ENCODE data around the gene NAA38.

The NAA38 gene

DNA sequence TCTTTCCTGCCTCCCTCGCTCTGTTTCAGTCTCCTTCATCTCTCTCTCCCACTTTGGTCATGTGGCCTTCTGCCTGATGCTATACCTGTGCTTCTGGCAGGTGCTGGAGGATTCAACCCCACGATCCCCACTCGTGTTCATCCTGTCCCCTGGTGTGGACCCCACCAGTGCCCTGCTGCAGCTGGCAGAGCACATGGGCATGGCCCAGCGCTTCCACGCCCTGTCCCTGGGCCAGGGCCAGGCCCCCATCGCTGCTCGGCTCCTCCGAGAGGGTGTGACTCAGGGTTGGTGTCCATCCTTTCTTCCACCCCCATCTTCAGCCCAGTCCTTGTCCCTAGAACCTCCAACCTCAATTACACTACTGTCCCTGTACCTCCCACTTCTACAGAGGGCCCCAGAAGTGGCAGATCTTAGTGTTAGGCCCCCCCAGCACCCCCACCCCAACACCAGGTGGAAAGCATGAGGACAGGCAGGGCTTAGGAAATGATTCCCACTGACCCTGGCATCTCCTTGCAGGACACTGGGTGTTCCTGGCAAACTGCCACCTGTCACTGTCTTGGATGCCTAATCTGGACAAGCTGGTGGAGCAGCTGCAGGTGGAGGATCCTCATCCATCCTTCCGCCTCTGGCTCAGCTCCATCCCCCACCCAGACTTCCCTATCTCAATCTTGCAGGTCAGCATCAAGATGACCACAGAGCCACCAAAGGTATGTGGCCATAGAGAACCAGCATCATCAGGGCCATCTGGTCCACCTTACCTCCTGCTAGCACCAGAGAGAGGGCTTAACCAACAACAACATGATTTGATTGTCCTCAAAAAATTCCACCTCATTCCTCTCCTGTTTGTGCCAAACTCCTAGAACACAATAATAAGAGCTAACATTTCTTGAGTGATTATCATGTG, 33.1 kb downstream of the NAA38 start:
- Histone ChIP-seq H3K23ac (ENCODE audit: low read length) (no peak overlapping the region), H3K14ac (ENCODE audit: low read length) (no peak overlapping the region), H3K4me2 (ENCODE audit: low read length) (no peak overlapping the region), H3K18ac (ENCODE audit: low read length) (no peak overlapping the region), H2AK5ac (ENCODE audit: low read length) (peak overlapping the region; percentile 19), H4K12ac (ENCODE audit: low read depth, low read length) (no peak overlapping the region), H2BK12ac (ENCODE audit: low read length) (no peak overlapping the region), H3K27ac (ENCODE audit: low read depth, low read length) (no peak overlapping the region), H4K8ac (ENCODE audit: low read depth, low read length) (no peak overlapping the region), H3K27me3 (ENCODE audit: insufficient read depth, low read length) (no peaks in the 10 kb centered on the region), H2BK120ac (ENCODE audit: insufficient read depth, low read length, poor library complexity) (peak overlapping the region; percentile 8), H2BK5ac (ENCODE audit: low read depth, low read length, poor library complexity) (no peak overlapping the region), H3K4ac (ENCODE audit: low read depth, low read length) (no peak overlapping the region), H4K91ac (ENCODE audit: low read depth, low read length) (no peak overlapping the region), H3K79me2 (ENCODE audit: control insufficient read depth, insufficient read depth, low read length, poor library complexity) (no peaks in the 10 kb centered on the region), H3K4me3 (ENCODE audit: low read depth, low read length) (no peak overlapping the region), H2AFZ (ENCODE audit: insufficient read depth, low read length, poor library complexity) (no peak overlapping the region), H3K79me1 (ENCODE audit: low read length) (no peaks in the 10 kb centered on the region), H3K4me1 (ENCODE audit: control insufficient read depth in 1 of 2, insufficient read depth in 2 of 2, low read length in 2 of 2) (peaks cover 3 to 9% of the 10 kb centered on the region in 2 experiments), H3K36me3 (ENCODE audit: control insufficient read depth in 1 of 2, insufficient read depth in 2 of 2, low read length in 2 of 2) (no peaks in the 10 kb centered on the region), H3K9me3 (ENCODE audit: insufficient read depth, low read depth, low read length) (no peaks in the 10 kb centered on the region), H3K9ac (ENCODE audit: low read length) (no peak overlapping the region)
- no peak for DNase-seq
- WGBS (ENCODE audit: extremely low coverage, insufficient coverage, insufficient read length) = no CpG with 5 or more reads among the region's 9 CpGs

DNA sequence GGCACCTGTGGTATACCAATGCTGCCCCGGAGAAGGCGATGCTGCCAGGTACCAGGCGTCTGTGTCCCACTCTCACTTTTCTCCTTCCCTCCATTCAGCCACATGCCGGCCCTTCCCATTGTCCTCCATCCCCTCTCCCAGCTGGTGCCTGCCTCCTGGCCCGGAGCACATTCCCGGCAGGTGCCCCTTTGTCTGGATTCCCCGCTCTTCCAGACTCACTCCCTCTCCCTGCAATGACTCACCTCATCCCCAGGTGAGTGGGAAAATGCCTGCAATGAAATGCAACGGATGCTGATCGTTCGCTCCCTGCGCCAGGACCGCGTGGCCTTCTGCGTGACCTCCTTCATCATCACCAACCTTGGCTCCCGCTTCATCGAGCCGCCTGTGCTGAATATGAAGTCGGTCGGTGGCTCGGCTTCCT, 33.8 kb downstream of the NAA38 start:
- H3K4me2 ChIP-seq (ENCODE audit: low read length) = no peak overlapping the region
- H4K91ac ChIP-seq (ENCODE audit: low read depth, low read length) = no peak overlapping the region
- H2AFZ ChIP-seq (ENCODE audit: insufficient read depth, low read length, poor library complexity) = no peak overlapping the region
- peaks cover 4% of the 10 kb centered on the region for H3K9me3 ChIP-seq (ENCODE audit: insufficient read depth, low read depth, low read length)
- H3K4ac ChIP-seq (ENCODE audit: low read depth, low read length) = no peak overlapping the region
- no peaks in the 10 kb centered on the region for H3K79me1 ChIP-seq (ENCODE audit: low read length)
- no peak overlapping the region for H3K27ac ChIP-seq (ENCODE audit: low read depth, low read length)
- H3K36me3 ChIP-seq (ENCODE audit: control insufficient read depth in 1 of 2, insufficient read depth in 2 of 2, low read length in 2 of 2) = no peaks in the 10 kb centered on the region
- H2BK5ac ChIP-seq (ENCODE audit: low read depth, low read length, poor library complexity) = no peak overlapping the region
- DNase-seq = no peak
- no peak overlapping the region for H2AK5ac ChIP-seq (ENCODE audit: low read length)
- no peak overlapping the region for H3K23ac ChIP-seq (ENCODE audit: low read length)
- H4K12ac ChIP-seq (ENCODE audit: low read depth, low read length) = no peak overlapping the region
- H3K4me3 ChIP-seq (ENCODE audit: low read depth, low read length) = no peak overlapping the region
- no peak overlapping the region for H3K18ac ChIP-seq (ENCODE audit: low read length)
- H3K14ac ChIP-seq (ENCODE audit: low read length) = no peak overlapping the region
- peaks cover 3 to 9% of the 10 kb centered on the region in 2 experiments for H3K4me1 ChIP-seq (ENCODE audit: control insufficient read depth in 1 of 2, insufficient read depth in 2 of 2, low read length in 2 of 2)
- no peak overlapping the region for H4K8ac ChIP-seq (ENCODE audit: low read depth, low read length)
- H2BK120ac ChIP-seq (ENCODE audit: insufficient read depth, low read length, poor library complexity) = peak overlapping the region; percentile 8
- no CpG with 5 or more reads among the region's 20 CpGs for WGBS (ENCODE audit: extremely low coverage, insufficient coverage, insufficient read length)
- no peak overlapping the region for H2BK12ac ChIP-seq (ENCODE audit: low read length)
- no peak overlapping the region for H3K9ac ChIP-seq (ENCODE audit: low read length)
- H3K79me2 ChIP-seq (ENCODE audit: control insufficient read depth, insufficient read depth, low read length, poor library complexity) = no peaks in the 10 kb centered on the region
- H3K27me3 ChIP-seq (ENCODE audit: insufficient read depth, low read length) = no peaks in the 10 kb centered on the region

DNA sequence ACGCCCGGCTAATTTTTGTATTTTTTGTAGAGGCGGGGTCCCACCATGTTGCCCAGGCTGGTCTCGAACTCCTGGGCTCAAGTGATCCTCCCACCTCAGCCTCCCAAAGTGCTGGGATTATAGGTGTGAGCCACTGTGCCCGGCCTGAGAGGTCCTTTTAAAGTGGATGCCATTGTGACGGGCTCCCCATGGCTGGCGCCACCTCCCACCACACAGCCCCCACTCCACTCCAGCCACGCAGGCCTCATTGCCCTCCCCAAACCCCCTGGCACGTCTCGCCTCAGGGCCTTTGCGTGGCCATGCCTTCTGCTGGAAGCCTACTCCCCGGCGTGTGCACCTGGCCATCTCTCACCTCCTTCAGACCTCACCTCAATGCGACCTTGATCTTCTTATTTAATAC, 35.2 kb downstream of the NAA38 start:
- Histone ChIP-seq H3K4ac (ENCODE audit: low read depth, low read length) (no peak overlapping the region), H3K36me3 (ENCODE audit: control insufficient read depth in 1 of 2, insufficient read depth in 2 of 2, low read length in 2 of 2) (no peaks in the 10 kb centered on the region), H3K27ac (ENCODE audit: low read depth, low read length) (no peak overlapping the region), H3K14ac (ENCODE audit: low read length) (no peak overlapping the region), H3K79me2 (ENCODE audit: control insufficient read depth, insufficient read depth, low read length, poor library complexity) (no peaks in the 10 kb centered on the region), H3K79me1 (ENCODE audit: low read length) (no peaks in the 10 kb centered on the region), H4K91ac (ENCODE audit: low read depth, low read length) (no peak overlapping the region), H2AFZ (ENCODE audit: insufficient read depth, low read length, poor library complexity) (no peak overlapping the region), H3K4me1 (ENCODE audit: control insufficient read depth in 1 of 2, insufficient read depth in 2 of 2, low read length in 2 of 2) (peaks cover 3 to 9% of the 10 kb centered on the region in 2 experiments), H2BK5ac (ENCODE audit: low read depth, low read length, poor library complexity) (no peak overlapping the region), H3K9me3 (ENCODE audit: insufficient read depth, low read depth, low read length) (peaks cover 4% of the 10 kb centered on the region), H3K4me3 (ENCODE audit: low read depth, low read length) (no peak overlapping the region), H3K4me2 (ENCODE audit: low read length) (no peak overlapping the region), H4K8ac (ENCODE audit: low read depth, low read length) (no peak overlapping the region), H3K23ac (ENCODE audit: low read length) (no peak overlapping the region), H2BK12ac (ENCODE audit: low read length) (no peak overlapping the region), H2AK5ac (ENCODE audit: low read length) (no peak overlapping the region), H4K12ac (ENCODE audit: low read depth, low read length) (no peak overlapping the region), H3K18ac (ENCODE audit: low read length) (no peak overlapping the region), H3K27me3 (ENCODE audit: insufficient read depth, low read length) (no peaks in the 10 kb centered on the region), H3K9ac (ENCODE audit: low read length) (no peak overlapping the region), H2BK120ac (ENCODE audit: insufficient read depth, low read length, poor library complexity) (no peak overlapping the region)
- 100% methylated on average over 1 of the region's 14 CpGs for whole genome bisulfite sequencing (ENCODE audit: extremely low coverage, insufficient coverage, insufficient read length)
- no peak for DNase-seq

DNA sequence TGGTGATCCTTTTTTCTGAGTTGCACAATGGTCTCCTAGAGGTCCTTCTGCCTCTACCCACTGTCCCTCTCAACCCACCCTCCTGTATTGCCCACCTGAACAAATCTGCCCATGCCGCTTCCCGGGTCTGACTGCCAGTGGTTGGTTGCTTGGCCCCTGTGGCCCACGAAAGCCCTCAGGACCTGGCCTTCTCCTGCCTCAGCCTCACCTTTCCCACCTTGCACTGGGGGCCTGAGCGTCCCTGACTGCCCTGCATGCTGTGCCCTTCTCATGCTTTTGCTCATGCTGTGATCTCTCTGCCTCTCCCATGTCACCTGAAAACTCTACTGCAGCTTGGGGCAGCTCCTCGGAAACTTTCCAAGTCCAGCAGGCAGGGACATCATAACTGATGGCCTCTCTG, 37.1 kb downstream of the NAA38 start:
- H3K4me3 ChIP-seq (ENCODE audit: low read depth, low read length) = no peak overlapping the region
- H2BK120ac ChIP-seq (ENCODE audit: insufficient read depth, low read length, poor library complexity) = no peak overlapping the region
- no peaks in the 10 kb centered on the region for H3K79me1 ChIP-seq (ENCODE audit: low read length)
- no peaks in the 10 kb centered on the region for H3K27me3 ChIP-seq (ENCODE audit: insufficient read depth, low read length)
- no peak overlapping the region for H3K27ac ChIP-seq (ENCODE audit: low read depth, low read length)
- no peak overlapping the region for H4K91ac ChIP-seq (ENCODE audit: low read depth, low read length)
- no peak overlapping the region for H3K4ac ChIP-seq (ENCODE audit: low read depth, low read length)
- H3K9ac ChIP-seq (ENCODE audit: low read length) = no peak overlapping the region
- H3K23ac ChIP-seq (ENCODE audit: low read length) = no peak overlapping the region
- no peak overlapping the region for H2AFZ ChIP-seq (ENCODE audit: insufficient read depth, low read length, poor library complexity)
- H3K36me3 ChIP-seq (ENCODE audit: control insufficient read depth in 1 of 2, insufficient read depth in 2 of 2, low read length in 2 of 2) = no peaks in the 10 kb centered on the region
- peaks cover 8 to 12% of the 10 kb centered on the region in 2 experiments for H3K4me1 ChIP-seq (ENCODE audit: control insufficient read depth in 1 of 2, insufficient read depth in 2 of 2, low read length in 2 of 2)
- no CpG with 5 or more reads among the region's 5 CpGs for WGBS (ENCODE audit: extremely low coverage, insufficient coverage, insufficient read length)
- H4K12ac ChIP-seq (ENCODE audit: low read depth, low read length) = no peak overlapping the region
- no peak overlapping the region for H2AK5ac ChIP-seq (ENCODE audit: low read length)
- H3K4me2 ChIP-seq (ENCODE audit: low read length) = no peak overlapping the region
- H3K18ac ChIP-seq (ENCODE audit: low read length) = no peak overlapping the region
- no peak overlapping the region for H4K8ac ChIP-seq (ENCODE audit: low read depth, low read length)
- no peak overlapping the region for H2BK5ac ChIP-seq (ENCODE audit: low read depth, low read length, poor library complexity)
- no peaks in the 10 kb centered on the region for H3K79me2 ChIP-seq (ENCODE audit: control insufficient read depth, insufficient read depth, low read length, poor library complexity)
- H3K14ac ChIP-seq (ENCODE audit: low read length) = no peak overlapping the region
- DNase-seq = no peak
- peaks cover 4% of the 10 kb centered on the region for H3K9me3 ChIP-seq (ENCODE audit: insufficient read depth, low read depth, low read length)
- no peak overlapping the region for H2BK12ac ChIP-seq (ENCODE audit: low read length)
